ENCODE data around the gene PDAP1. TPM values are rescaled to one million over a fixed set of nuclear protein-coding genes. Genes with fewer than 3 reads are reported as not detected.

Gene PDAP1
- total and polyA plus RNA-seq, 2 of the 4 experiments (the other 2 are of a cell fraction), result 40.3 to 193 TPM

DNA sequence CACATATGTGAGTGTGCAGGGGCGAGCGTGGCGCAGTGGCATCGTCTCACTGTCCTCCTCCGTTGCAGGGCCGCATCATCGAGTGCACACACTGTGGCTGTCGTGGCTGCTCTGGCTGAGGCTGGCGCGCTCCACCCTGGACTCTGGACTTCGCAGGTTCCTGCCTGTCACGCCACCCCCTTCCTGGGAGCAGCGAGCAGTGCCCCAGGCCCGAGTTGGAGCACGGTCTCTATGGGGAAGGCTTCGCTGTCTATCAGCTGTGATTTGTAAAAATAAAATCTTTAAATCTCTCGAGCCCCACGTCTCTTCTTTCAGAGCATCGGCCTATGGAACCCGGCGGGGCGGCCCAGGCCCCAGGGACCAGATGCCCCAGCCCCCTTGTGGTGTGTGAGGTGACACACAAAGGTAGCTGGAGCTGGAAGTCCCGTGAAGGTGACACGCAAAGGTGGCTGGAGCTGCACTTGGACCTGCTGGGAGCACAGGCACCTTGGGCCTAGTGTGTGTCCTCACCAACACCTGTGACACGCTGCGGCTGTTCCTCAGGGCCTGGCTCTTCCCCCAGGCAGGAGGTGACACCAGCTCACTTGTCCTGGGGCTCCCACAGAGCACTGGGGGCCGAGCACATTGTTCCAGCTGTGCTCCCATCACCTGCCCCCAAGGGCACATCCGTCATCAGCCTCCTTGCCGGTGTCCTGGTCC, 11.1 kb upstream of the PDAP1 start:
- no peak overlapping the region for H3K23ac ChIP-seq (ENCODE audit: low read depth, low read length)
- H2AK5ac ChIP-seq (ENCODE audit: low read depth, low read length), result no peak overlapping the region
- TF ChIP-seq, protein P1, sequence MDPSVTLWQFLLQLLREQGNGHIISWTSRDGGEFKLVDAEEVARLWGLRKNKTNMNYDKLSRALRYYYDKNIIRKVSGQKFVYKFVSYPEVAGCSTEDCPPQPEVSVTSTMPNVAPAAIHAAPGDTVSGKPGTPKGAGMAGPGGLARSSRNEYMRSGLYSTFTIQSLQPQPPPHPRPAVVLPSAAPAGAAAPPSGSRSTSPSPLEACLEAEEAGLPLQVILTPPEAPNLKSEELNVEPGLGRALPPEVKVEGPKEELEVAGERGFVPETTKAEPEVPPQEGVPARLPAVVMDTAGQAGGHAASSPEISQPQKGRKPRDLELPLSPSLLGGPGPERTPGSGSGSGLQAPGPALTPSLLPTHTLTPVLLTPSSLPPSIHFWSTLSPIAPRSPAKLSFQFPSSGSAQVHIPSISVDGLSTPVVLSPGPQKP (IDR thresholded peaks at IDR 0.05; ENCODE audit: borderline replicate concordance, low read depth, low read length), result no peak
- TF ChIP-seq CHD1 (IDR thresholded peaks at IDR 0.05; ENCODE audit: low read depth, low read length), result no peak
- no peak for TF ChIP-seq RFX5 (IDR thresholded peaks at IDR 0.05; ENCODE audit: low read depth, low read length)
- no peak for TF ChIP-seq MAZ (IDR thresholded peaks at IDR 0.05; ENCODE audit: borderline replicate concordance, low read depth, low read length)
- TF ChIP-seq, protein P2, sequence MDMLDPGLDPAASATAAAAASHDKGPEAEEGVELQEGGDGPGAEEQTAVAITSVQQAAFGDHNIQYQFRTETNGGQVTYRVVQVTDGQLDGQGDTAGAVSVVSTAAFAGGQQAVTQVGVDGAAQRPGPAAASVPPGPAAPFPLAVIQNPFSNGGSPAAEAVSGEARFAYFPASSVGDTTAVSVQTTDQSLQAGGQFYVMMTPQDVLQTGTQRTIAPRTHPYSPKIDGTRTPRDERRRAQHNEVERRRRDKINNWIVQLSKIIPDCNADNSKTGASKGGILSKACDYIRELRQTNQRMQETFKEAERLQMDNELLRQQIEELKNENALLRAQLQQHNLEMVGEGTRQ (IDR thresholded peaks at IDR 0.05; ENCODE audit: low read depth, low read length), result no peak
- TF ChIP-seq RAD21 (IDR thresholded peaks at IDR 0.05; ENCODE audit: low read length), result no peak
- TF ChIP-seq POLR2A (IDR thresholded peaks at IDR 0.05; ENCODE audit: low read depth, low read length), result no peak
- no peak for TF ChIP-seq MAFK (IDR thresholded peaks at IDR 0.05; ENCODE audit: low read depth, low read length)
- no peak for TF ChIP-seq CTCF (conservative IDR thresholded peaks at IDR 0.05; ENCODE audit: low read depth, low read length)
- no peak for TF ChIP-seq MXI1 (IDR thresholded peaks at IDR 0.05; ENCODE audit: borderline replicate concordance, low read depth, low read length)
- TF ChIP-seq SMC3 (IDR thresholded peaks at IDR 0.05; ENCODE audit: low read depth, low read length), result no peak
- no peak for TF ChIP-seq RCOR1 (IDR thresholded peaks at IDR 0.05; ENCODE audit: insufficient replicate concordance, low read length)
- TF ChIP-seq NFE2L2 (IDR thresholded peaks at IDR 0.05; ENCODE audit: low read depth, low read length), result no peak
- TF ChIP-seq CEBPB (IDR thresholded peaks at IDR 0.05; ENCODE audit: low read depth, low read length), result no peak
- no peak for TF ChIP-seq BHLHE40 (IDR thresholded peaks at IDR 0.05; ENCODE audit: low read depth, low read length)
- TF ChIP-seq FOS (IDR thresholded peaks at IDR 0.05; ENCODE audit: low read depth, low read length), result no peak
- dilution Hi-C loops (cut with HindIII; ENCODE audit: low sequenced_read_pairs, unreplicated experiment) (no loop called here), intact Hi-C loops (cut with micrococcal nuclease) (no loop called here), in situ Hi-C loops (cut with MboI; ENCODE audit: low sequenced_read_pairs) (no loop called here)
- no peak for DNase-seq
- no peaks in the 10 kb centered on the region for H3K27me3 ChIP-seq (ENCODE audit: control insufficient read depth, insufficient read depth, low read length)
- peak overlapping the region; percentile 29 for H2AFZ ChIP-seq (replicated peaks; ENCODE audit: low read length, poor library complexity)
- H2BK20ac ChIP-seq (ENCODE audit: low read depth, low read length), result no peak overlapping the region
- no peak overlapping the region for H2BK5ac ChIP-seq (ENCODE audit: low read depth, low read length, poor library complexity, severe bottlenecking)
- 92% methylated on average over 16 of the region's 29 CpGs; no CpG with 5 or more reads in 1 of the 2 experiments for WGBS, 2 experiments (ENCODE audit: extremely low coverage in 2 of 2, insufficient read length in 1 of 2)
- H2AK9ac ChIP-seq (replicated peaks; ENCODE audit: low read depth, low read length, poor library complexity), result peak overlapping the region; percentile 70
- no peaks in the 10 kb centered on the region for H3K9me1 ChIP-seq (ENCODE audit: insufficient read depth, low read length)
- no peaks in the 10 kb centered on the region for H3K4me1 ChIP-seq (ENCODE audit: control insufficient read depth, insufficient read depth, low read length)
- peaks cover 14 to 18% of the 10 kb centered on the region in 2 experiments for H3K79me1 ChIP-seq (ENCODE audit: low read depth in 1 of 2, low read length in 2 of 2)
- H3K14ac ChIP-seq (replicated peaks; ENCODE audit: low read depth, low read length), result no peak overlapping the region
- no peaks in the 10 kb centered on the region for H3K9me3 ChIP-seq (ENCODE audit: control insufficient read depth, insufficient read depth, low read length)
- H4K8ac ChIP-seq (ENCODE audit: low read depth in 2 of 2, low read length in 2 of 2), result no peak overlapping the region
- H3K9ac ChIP-seq (ENCODE audit: low read depth, low read length), result no peak overlapping the region
- H3K56ac ChIP-seq (ENCODE audit: extremely low read depth, insufficient read depth, low read length), result no peak overlapping the region
- no peak overlapping the region for H4K5ac ChIP-seq (ENCODE audit: low read depth, low read length)
- H4K91ac ChIP-seq (ENCODE audit: insufficient read depth, low read depth, low read length), result no peak overlapping the region
- no peak overlapping the region for H3K4me2 ChIP-seq (ENCODE audit: low read depth, low read length)
- H3K27ac ChIP-seq (ENCODE audit: insufficient read depth, low read length), result no peak overlapping the region
- ATAC-seq (ENCODE audit: low read depth), result no peak
- no TSS peak for BruUV-seq (replicated peaks)
- H3K18ac ChIP-seq (ENCODE audit: low read depth, low read length), result no peak overlapping the region
- H3K4me3 ChIP-seq (ENCODE audit: insufficient read depth, low read depth, low read length), result no peak overlapping the region
- POLR2A ChIA-PET (ENCODE audit: unreplicated experiment), result interaction anchor here (1.3 kb wide), 1 partner anchor 11 kb away, joined by 3 read pairs; the partner anchor contains the start of genes BUD31 and PDAP1
- CTCF ChIA-PET, result no interaction called here
- H2BK120ac ChIP-seq (ENCODE audit: low read depth, low read length), result no peak overlapping the region
- peaks cover 24% of the 10 kb centered on the region for H4K20me1 ChIP-seq (ENCODE audit: insufficient read depth, low read length)
- peaks cover 72% of the 10 kb centered on the region for H3K36me3 ChIP-seq (ENCODE audit: control insufficient read depth, insufficient read depth, low read length)
- no peak overlapping the region for H3K4ac ChIP-seq (ENCODE audit: low read depth, low read length)
- H2BK15ac ChIP-seq (ENCODE audit: low read depth, low read length), result no peak overlapping the region

Measured in IMR-90 (cell line).